ENCODE data around the gene PHETA1. TPM values are rescaled to one million over a fixed set of nuclear protein-coding genes. Genes with fewer than 3 reads are reported as not detected.

PHETA1 gene
- polyA plus RNA-seq, 2 of the 4 experiments (the other 2 are of a cell fraction), result 2.9 to 7.1 TPM

- H3K4me1 ChIP-seq, result no peaks in the 10 kb centered on the region
- no peak overlapping the region for H3K27ac ChIP-seq
- FAIRE-seq, result no peak
- CTCF ChIA-PET, result interaction anchor here (0.9 to 18.2 kb wide), 2 partner anchors 10 to 39 kb away, joined by 3 to 170 read pairs; no protein-coding TSS in a partner anchor
- H3K9me3 ChIP-seq, result peaks cover 19% of the 10 kb centered on the region; the same call in 2 of the 3 replicates
- H3K4me2 ChIP-seq, result no peak overlapping the region
- no peak for TF ChIP-seq FOSB (CRISPR knock-in tag; IDR thresholded peaks at IDR 0.05)
- no peak for TF ChIP-seq CBX2 (IDR thresholded peaks at IDR 0.05; ENCODE audit: borderline replicate concordance, low read depth)
- TF ChIP-seq TP53 (CRISPR knock-in tag; IDR thresholded peaks at IDR 0.05), result no peak
- no peak for TF ChIP-seq REST (IDR thresholded peaks at IDR 0.05)
- no peak for TF ChIP-seq HOXA7 (CRISPR knock-in tag; IDR thresholded peaks at IDR 0.05)
- TF ChIP-seq ELK1 (IDR thresholded peaks at IDR 0.05; ENCODE audit: low read depth, low read length), result no peak
- no peak for TF ChIP-seq HEYL (CRISPR knock-in tag; IDR thresholded peaks at IDR 0.05)
- TF ChIP-seq KDM1A (IDR thresholded peaks at IDR 0.05; ENCODE audit: low read depth), result no peak
- TF ChIP-seq MYC (IDR thresholded peaks at IDR 0.05; ENCODE audit: borderline replicate concordance, low read length), result no peak
- no peak overlapping the region for H3K4me3 ChIP-seq
- DNase-seq (ENCODE audit: low read depth in 1 of 2, low spot score in 1 of 2), result no peak
- no peak for ATAC-seq
- 35% methylated on average over 4 of the region's 4 CpGs for WGBS (ENCODE audit: missing lambda C conversion rate)
- POLR2A ChIA-PET, result no interaction called here
Observed at GRCh38 chr12:111311011-111311410, 57.9 kb downstream of the PHETA1 start.

Small RNA genes within 50 kb of the gene (small RNA-seq; reads per million reads assigned to genes)
- 0 reads per million in 6 experiments for gene RNA5SP373

Other genes with a start within 250 kb of the PHETA1 start
- 2.3 and 2.9 TPM in 2 replicates for gene SH2B3, start 36.8 kb upstream of the PHETA1 start, polyA plus RNA-seq (2011; rRNA removed)
- 2.4 to 2.5 TPM (median 2.5 TPM) in 3 replicates for gene SH2B3, start 36.8 kb upstream of the PHETA1 start, polyA plus RNA-seq (2017; fragmentation: RNase III; extraction: RNeasy Plus Mini Kit Qiagen cat#74134 plus additional on column Dnase treatment)
- 24.8 and 42.3 TPM in 2 replicates for gene ATXN2, start 230.2 kb upstream of the PHETA1 start, polyA plus RNA-seq (2011; rRNA removed)
- 29.5 to 31.9 TPM (median 30.6 TPM) in 3 replicates for gene ATXN2, start 230.2 kb upstream of the PHETA1 start, polyA plus RNA-seq (2017; fragmentation: RNase III; extraction: RNeasy Plus Mini Kit Qiagen cat#74134 plus additional on column Dnase treatment)

Measured in A549 (cell line).